GM12892 (cell line): Measurements from ENCODE around the gene CACNB1.

ENCODE experiments used
- POLR2A ChIP-seq: IDR thresholded peaks from 2 replicates; pipeline ENCODE4 v1.6.1; 2011; ENCODE audit warnings: low read depth, low read length, control low read depth
- POLR2AphosphoS5 ChIP-seq: IDR thresholded peaks from 2 replicates; pipeline ENCODE4 v1.6.1; 2011; ENCODE audit warnings: low read depth, low read length, control low read depth
- TAF1 ChIP-seq: IDR thresholded peaks from 2 replicates; pipeline ENCODE4 v1.6.1; 2011; ENCODE audit warnings: low read depth, mild to moderate bottlenecking, control low read depth, low read length, borderline replicate concordance

DNA sequence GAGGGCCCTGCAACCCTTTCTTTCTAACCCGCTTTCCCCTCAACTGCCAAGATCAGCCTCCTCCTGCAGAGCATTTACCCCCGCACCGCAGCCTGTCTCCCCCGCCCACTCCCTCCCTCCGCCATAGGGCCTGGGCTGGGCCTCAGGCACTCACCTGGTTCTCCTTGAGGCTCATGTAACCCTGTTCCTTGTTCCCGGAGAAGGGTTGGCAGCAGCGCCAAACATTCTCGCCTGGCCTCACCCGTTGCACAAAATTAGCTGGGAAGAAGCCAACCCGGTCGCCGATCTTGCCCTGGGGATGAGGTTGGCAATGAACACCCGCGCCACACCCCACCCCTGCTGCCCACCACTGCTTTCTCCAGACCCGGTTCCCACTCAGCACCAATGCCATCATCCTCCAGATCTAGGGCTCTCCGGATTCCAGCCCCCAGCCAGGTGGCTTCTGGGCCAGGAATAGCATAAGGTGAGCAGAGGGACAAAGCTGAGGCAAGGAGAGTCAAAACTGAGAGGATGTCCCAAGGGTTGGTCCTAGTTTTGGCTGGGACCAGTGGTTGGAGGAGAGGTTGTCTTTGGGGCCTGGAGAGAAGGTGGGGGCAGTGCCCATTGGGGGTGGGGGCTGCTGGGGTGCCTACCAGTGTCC is 15.5 kb upstream of the CACNB1 start:
- TF ChIP-seq POLR2AphosphoS5 (no peak), POLR2A (no peak), TAF1 (no peak)
